Neural cell (in vitro differentiated cells): Measurements from ENCODE around the gene COL17A1. TPM values are rescaled to one million over a fixed set of nuclear protein-coding genes. Genes with fewer than 3 reads are reported as not detected.

Experiments used
- H2AFZ ChIP-seq: fragments of 200-600, 300-800 bp; sonication (generic), shearing (Covaris generic); 2 replicates; pipeline ENCODE4 v1.6.0; 2014; ENCODE audit warnings: low read depth, mild to moderate bottlenecking, antibody characterized with exemption, low read length, moderate library complexity
- H3F3A ChIP-seq: fragments of 200-600 bp; shearing (Covaris generic); 2 replicates; pipeline ENCODE4 v1.6.1; 2016; ENCODE audit warnings: mild to moderate bottlenecking, moderate library complexity, mixed read lengths, antibody characterized with exemption, low read length; ENCODE audit not compliant: insufficient read depth, poor library complexity, severe bottlenecking
- H3K27ac ChIP-seq: fragments of 200-600, 300-800 bp; sonication (generic), shearing (Covaris generic); 2 replicates; pipeline ENCODE4 v1.5.1; 2014; ENCODE audit warnings: mild to moderate bottlenecking, low read length, moderate library complexity
- H3K27me3 ChIP-seq: fragments of 300-800, 200-600 bp; sonication (generic), shearing (Covaris generic); 2 replicates; pipeline ENCODE4 v1.6.0; 2014; ENCODE audit warnings: mild to moderate bottlenecking, low read depth, low read length, moderate library complexity; ENCODE audit not compliant: insufficient read depth
- H3K36me3 ChIP-seq: fragments of 300-800, 200-600 bp; sonication (generic), shearing (Covaris generic); 2 replicates; pipeline ENCODE4 v1.5.1; 2014; ENCODE audit warnings: mild to moderate bottlenecking, antibody characterized with exemption, low read length, moderate library complexity; ENCODE audit not compliant: insufficient read depth
- H3K4me2 ChIP-seq: fragments of 300-800, 200-600 bp; sonication (generic), shearing (Covaris generic); 2 replicates; pipeline ENCODE4 v1.6.0; 2014; ENCODE audit warnings: mild to moderate bottlenecking, low read length
- H3K4me3 ChIP-seq: fragments of 300-800, 200-600 bp; sonication (generic), shearing (Covaris generic); 2 replicates; pipeline ENCODE4 v1.5.1; 2014; ENCODE audit warnings: mild to moderate bottlenecking, low read length, moderate library complexity
- H3K79me2 ChIP-seq: fragments of 200-600 bp; shearing (Covaris generic); replicated peaks from 2 replicates; pipeline ENCODE4 v1.6.0; 2014; ENCODE audit warnings: mild to moderate bottlenecking, low read length, moderate library complexity; ENCODE audit not compliant: insufficient read depth
- H3K9ac ChIP-seq: fragments of 300-800, 200-600 bp; sonication (generic), shearing (Covaris generic); 2 replicates; pipeline ENCODE4 v1.6.1; 2016; ENCODE audit warnings: mild to moderate bottlenecking, low read length, mixed read lengths
- H3K9me2 ChIP-seq: fragments of 200-600 bp; shearing (Covaris generic); 2 replicates; pipeline ENCODE4 v1.6.1; 2016; ENCODE audit warnings: mild to moderate bottlenecking, low read length, mixed read lengths; ENCODE audit not compliant: insufficient read depth
- H3K9me3 ChIP-seq: fragments of 200-600, 300-800 bp; sonication (generic), shearing (Covaris generic); 2 replicates; pipeline ENCODE4 v1.6.1; 2016; ENCODE audit warnings: mild to moderate bottlenecking, mixed run types, low read length, moderate library complexity, mixed read lengths
- H4K20me1 ChIP-seq: fragments of 200-600 bp; shearing (Covaris generic); 2 replicates; pipeline ENCODE4 v1.6.1; 2016; ENCODE audit warnings: mild to moderate bottlenecking, mixed run types; ENCODE audit not compliant: insufficient read depth
- CTCF ChIP-seq: fragments of 450-650 bp; IDR thresholded peaks from 2 replicates; pipeline ENCODE4 v1.5.1; 2014; ENCODE audit warnings: antibody characterized with exemption, mild to moderate bottlenecking, moderate library complexity; ENCODE audit not compliant: poor library complexity, severe bottlenecking
- EP300 ChIP-seq: fragments of 450-650 bp; conservative IDR thresholded peaks from 2 replicates; pipeline ENCODE4 v1.6.1; 2014; ENCODE audit warnings: antibody characterized with exemption, mild to moderate bottlenecking, moderate library complexity; ENCODE audit not compliant: poor library complexity, severe bottlenecking
- EZH2 ChIP-seq: fragments of 200-600, 300-800 bp; shearing (Covaris generic), sonication (generic); IDR thresholded peaks from 2 replicates; pipeline ENCODE4 v1.6.1; 2014; ENCODE audit warnings: antibody characterized with exemption, low read length, borderline replicate concordance, mild to moderate bottlenecking; ENCODE audit not compliant: insufficient read depth, poor library complexity, severe bottlenecking
- MXI1 ChIP-seq: fragments of 450-650 bp; conservative IDR thresholded peaks from 2 replicates; pipeline ENCODE4 v1.6.1; 2014; ENCODE audit warnings: antibody characterized with exemption, mild to moderate bottlenecking; ENCODE audit not compliant: poor library complexity, severe bottlenecking
- POLR2AphosphoS5 ChIP-seq: IDR thresholded peaks from 2 replicates; pipeline ENCODE4 v1.6.1; 2012
- RAD21 ChIP-seq: fragments of 450-650 bp; conservative IDR thresholded peaks from 2 replicates; pipeline ENCODE4 v1.6.1; 2014; ENCODE audit warnings: antibody characterized with exemption, mild to moderate bottlenecking, moderate library complexity
- SMC3 ChIP-seq: fragments of 450-650 bp; conservative IDR thresholded peaks from 2 replicates; pipeline ENCODE4 v1.6.1; 2014; ENCODE audit warnings: antibody characterized with exemption, mild to moderate bottlenecking, moderate library complexity; ENCODE audit not compliant: poor library complexity
- TAF1 ChIP-seq: IDR thresholded peaks from 2 replicates; pipeline ENCODE4 v1.6.1; 2012; ENCODE audit warnings: low read depth
- polyA plus RNA-seq: library from polyadenylated mRNA; depleted of rRNA; stranded (reverse); fragments of >200 nt; gene quantifications from 2 replicates; pipeline ENCODE4 v1.2.3, GENCODE V29; 2014
- TF ChIP-seq, protein P1 (sequence below): IDR thresholded peaks from 2 replicates; pipeline ENCODE4 v1.6.1; 2012; ENCODE audit warnings: borderline replicate concordance

The COL17A1 gene
- polyA plus RNA-seq, 1 donor from 2014 or later, result not detected

GRCh38 chr10:104020020-104020419, 65.7 kb downstream of the COL17A1 start:
- Histone ChIP-seq H4K20me1 (no peaks in the 10 kb centered on the region), H3K9me3 (no peaks in the 10 kb centered on the region), H2AFZ (no peak overlapping the region), H3K4me2 (no peak overlapping the region), H3K27ac (no peak overlapping the region), H3K27me3 (no peaks in the 10 kb centered on the region), H3K79me2 (no peaks in the 10 kb centered on the region), H3K9ac (no peak overlapping the region), H3K4me3 (no peak overlapping the region), H3F3A (no peaks in the 10 kb centered on the region), H3K36me3 (peaks cover 18% of the 10 kb centered on the region), H3K9me2 (no peaks in the 10 kb centered on the region)
- TF ChIP-seq SMC3 (no peak), RAD21 (no peak), POLR2AphosphoS5 (no peak)

- no peaks in the 10 kb centered on the region for H3K27me3 ChIP-seq
- H4K20me1 ChIP-seq, result no peaks in the 10 kb centered on the region
- H3K79me2 ChIP-seq, result no peaks in the 10 kb centered on the region
- no peak overlapping the region for H3K4me3 ChIP-seq
- no peak overlapping the region for H2AFZ ChIP-seq
- H3K9me2 ChIP-seq, result no peaks in the 10 kb centered on the region
- H3F3A ChIP-seq, result no peaks in the 10 kb centered on the region
- no peak overlapping the region for H3K4me2 ChIP-seq
- H3K36me3 ChIP-seq, result peaks cover 18% of the 10 kb centered on the region
- no peak overlapping the region for H3K9ac ChIP-seq
- no peak for TF ChIP-seq EP300
- no peaks in the 10 kb centered on the region for H3K9me3 ChIP-seq
- H3K27ac ChIP-seq, result no peak overlapping the region
Measured at GRCh38 chr10:104018471-104018870, 67.2 kb downstream of the COL17A1 start.

- H3F3A ChIP-seq, result no peaks in the 10 kb centered on the region
- H3K9ac ChIP-seq, result no peak overlapping the region
- H3K27ac ChIP-seq, result no peak overlapping the region
- H3K4me2 ChIP-seq, result no peak overlapping the region
- H3K9me2 ChIP-seq, result no peaks in the 10 kb centered on the region
- H3K9me3 ChIP-seq, result no peaks in the 10 kb centered on the region
- H2AFZ ChIP-seq, result no peak overlapping the region
- H3K36me3 ChIP-seq, result peaks cover 10% of the 10 kb centered on the region
- TF ChIP-seq POLR2AphosphoS5, result no peak
- no peak for TF ChIP-seq SMC3
- TF ChIP-seq CTCF, result no peak
- TF ChIP-seq, protein P1, sequence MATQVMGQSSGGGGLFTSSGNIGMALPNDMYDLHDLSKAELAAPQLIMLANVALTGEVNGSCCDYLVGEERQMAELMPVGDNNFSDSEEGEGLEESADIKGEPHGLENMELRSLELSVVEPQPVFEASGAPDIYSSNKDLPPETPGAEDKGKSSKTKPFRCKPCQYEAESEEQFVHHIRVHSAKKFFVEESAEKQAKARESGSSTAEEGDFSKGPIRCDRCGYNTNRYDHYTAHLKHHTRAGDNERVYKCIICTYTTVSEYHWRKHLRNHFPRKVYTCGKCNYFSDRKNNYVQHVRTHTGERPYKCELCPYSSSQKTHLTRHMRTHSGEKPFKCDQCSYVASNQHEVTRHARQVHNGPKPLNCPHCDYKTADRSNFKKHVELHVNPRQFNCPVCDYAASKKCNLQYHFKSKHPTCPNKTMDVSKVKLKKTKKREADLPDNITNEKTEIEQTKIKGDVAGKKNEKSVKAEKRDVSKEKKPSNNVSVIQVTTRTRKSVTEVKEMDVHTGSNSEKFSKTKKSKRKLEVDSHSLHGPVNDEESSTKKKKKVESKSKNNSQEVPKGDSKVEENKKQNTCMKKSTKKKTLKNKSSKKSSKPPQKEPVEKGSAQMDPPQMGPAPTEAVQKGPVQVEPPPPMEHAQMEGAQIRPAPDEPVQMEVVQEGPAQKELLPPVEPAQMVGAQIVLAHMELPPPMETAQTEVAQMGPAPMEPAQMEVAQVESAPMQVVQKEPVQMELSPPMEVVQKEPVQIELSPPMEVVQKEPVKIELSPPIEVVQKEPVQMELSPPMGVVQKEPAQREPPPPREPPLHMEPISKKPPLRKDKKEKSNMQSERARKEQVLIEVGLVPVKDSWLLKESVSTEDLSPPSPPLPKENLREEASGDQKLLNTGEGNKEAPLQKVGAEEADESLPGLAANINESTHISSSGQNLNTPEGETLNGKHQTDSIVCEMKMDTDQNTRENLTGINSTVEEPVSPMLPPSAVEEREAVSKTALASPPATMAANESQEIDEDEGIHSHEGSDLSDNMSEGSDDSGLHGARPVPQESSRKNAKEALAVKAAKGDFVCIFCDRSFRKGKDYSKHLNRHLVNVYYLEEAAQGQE, result no peak
- no peak for TF ChIP-seq MXI1
- TF ChIP-seq EZH2, result no peak
- no peak for TF ChIP-seq EP300
- TF ChIP-seq TAF1, result no peak
- TF ChIP-seq RAD21, result no peak
- no peak overlapping the region for H3K4me3 ChIP-seq
- no peaks in the 10 kb centered on the region for H3K79me2 ChIP-seq
- H3K27me3 ChIP-seq, result no peaks in the 10 kb centered on the region
- no peaks in the 10 kb centered on the region for H4K20me1 ChIP-seq
Measured at GRCh38 chr10:104016661-104017060, 69.0 kb downstream of the COL17A1 start.
